Panc1 (cell line): ENCODE results near the gene RABEP1.

ENCODE experiments used
- CTCF ChIP-seq: fragments of 450-650 bp; IDR thresholded peaks from 2 replicates; pipeline ENCODE4 v1.5.1; 2017; ENCODE audit warnings: mild to moderate bottlenecking
- POLR2AphosphoS5 ChIP-seq: IDR thresholded peaks from 2 replicates; pipeline ENCODE4 v1.6.1; 2012; ENCODE audit warnings: mild to moderate bottlenecking, low read depth, low read length, moderate library complexity
- REST ChIP-seq, 2 experiments: IDR thresholded peaks; 2 replicates each; pipeline ENCODE4 v1.6.1; 2011 to 2012; ENCODE audit warnings: low read depth in 2 of 2, control low read depth in 1 of 2, low read length in 1 of 2, mild to moderate bottlenecking in 1 of 2, moderate library complexity in 1 of 2; ENCODE audit not compliant: insufficient read depth in 1 of 2
- SIN3A ChIP-seq: IDR thresholded peaks from 2 replicates; pipeline ENCODE4 v1.6.1; 2012; ENCODE audit warnings: low read depth, mild to moderate bottlenecking, low read length, moderate library complexity, borderline replicate concordance; ENCODE audit not compliant: insufficient read depth

GRCh38 chr17:5379351-5380107 lies 97.4 kb downstream of the RABEP1 start:
- TF ChIP-seq CTCF (no peak), POLR2AphosphoS5 (no peak), REST (IDR thresholded peaks at IDR 0.05; ENCODE audit: insufficient read depth in 1 of 2, low read depth in 2 of 2, low read length in 1 of 2) (no peak), SIN3A (no peak)
